Measurements from ENCODE around the gene PANK1. TPM values are rescaled to one million over a fixed set of nuclear protein-coding genes. Genes with fewer than 3 reads are reported as not detected.

The PANK1 gene
- total RNA-seq, 1 donor from 2014 or later = 38.0 TPM

- DNase-seq (ENCODE audit: low spot score, unreplicated experiment) = no peak
- peaks cover 26% of the 10 kb centered on the region for H3K4me1 Mint-ChIP-seq (ENCODE audit: low read depth)
- H3K27me3 Mint-ChIP-seq = no peaks in the 10 kb centered on the region
- peaks cover 11% of the 10 kb centered on the region for H3K36me3 Mint-ChIP-seq (ENCODE audit: insufficient read depth)
- H3K9me3 Mint-ChIP-seq (ENCODE audit: low read depth) = no peaks in the 10 kb centered on the region
- TF ChIP-seq, protein P1, sequence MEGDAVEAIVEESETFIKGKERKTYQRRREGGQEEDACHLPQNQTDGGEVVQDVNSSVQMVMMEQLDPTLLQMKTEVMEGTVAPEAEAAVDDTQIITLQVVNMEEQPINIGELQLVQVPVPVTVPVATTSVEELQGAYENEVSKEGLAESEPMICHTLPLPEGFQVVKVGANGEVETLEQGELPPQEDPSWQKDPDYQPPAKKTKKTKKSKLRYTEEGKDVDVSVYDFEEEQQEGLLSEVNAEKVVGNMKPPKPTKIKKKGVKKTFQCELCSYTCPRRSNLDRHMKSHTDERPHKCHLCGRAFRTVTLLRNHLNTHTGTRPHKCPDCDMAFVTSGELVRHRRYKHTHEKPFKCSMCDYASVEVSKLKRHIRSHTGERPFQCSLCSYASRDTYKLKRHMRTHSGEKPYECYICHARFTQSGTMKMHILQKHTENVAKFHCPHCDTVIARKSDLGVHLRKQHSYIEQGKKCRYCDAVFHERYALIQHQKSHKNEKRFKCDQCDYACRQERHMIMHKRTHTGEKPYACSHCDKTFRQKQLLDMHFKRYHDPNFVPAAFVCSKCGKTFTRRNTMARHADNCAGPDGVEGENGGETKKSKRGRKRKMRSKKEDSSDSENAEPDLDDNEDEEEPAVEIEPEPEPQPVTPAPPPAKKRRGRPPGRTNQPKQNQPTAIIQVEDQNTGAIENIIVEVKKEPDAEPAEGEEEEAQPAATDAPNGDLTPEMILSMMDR (IDR thresholded peaks at IDR 0.05; ENCODE audit: unreplicated experiment) = no peak
- H3K4me3 Mint-ChIP-seq (ENCODE audit: low read depth) = no peak overlapping the region
- no peak overlapping the region for H3K27ac Mint-ChIP-seq
Observed at GRCh38 chr10:89634637-89635036, 10.4 kb downstream of the PANK1 start.

DNA sequence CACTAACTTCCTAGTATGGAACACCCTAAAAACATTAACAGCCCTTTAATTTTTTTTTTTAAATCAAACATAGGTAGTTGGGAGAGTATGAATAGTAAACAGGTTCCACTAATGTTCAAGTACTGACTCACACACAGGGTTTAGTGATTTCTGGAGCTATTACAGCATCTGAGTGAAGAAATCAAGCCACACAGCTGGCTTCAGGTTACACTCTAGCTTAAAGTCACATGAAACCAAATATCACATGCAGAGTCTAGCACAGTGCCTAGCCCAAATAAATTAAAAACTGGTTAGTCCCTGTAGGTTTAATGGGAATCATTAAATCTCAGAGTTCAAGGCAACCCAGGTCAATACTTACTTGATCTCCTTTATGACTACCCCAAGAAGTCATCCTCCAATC lies 11.6 kb downstream of the PANK1 start:
- Mint-ChIP-seq H3K27me3 (no peaks in the 10 kb centered on the region), H3K36me3 (ENCODE audit: insufficient read depth) (peaks cover 11% of the 10 kb centered on the region), H3K4me3 (ENCODE audit: low read depth) (no peak overlapping the region), H3K4me1 (ENCODE audit: low read depth) (peaks cover 28% of the 10 kb centered on the region), H3K9me3 (ENCODE audit: low read depth) (no peaks in the 10 kb centered on the region), H3K27ac (peak overlapping the region; percentile 35)
- TF ChIP-seq, protein P1 (IDR thresholded peaks at IDR 0.05; ENCODE audit: unreplicated experiment) = no peak
- no peak for DNase-seq (ENCODE audit: low spot score, unreplicated experiment)

GRCh38 chr10:89632824-89633223 lies 12.2 kb downstream of the PANK1 start:
- peaks cover 11% of the 10 kb centered on the region for H3K36me3 Mint-ChIP-seq (ENCODE audit: insufficient read depth)
- no peak overlapping the region for H3K4me3 Mint-ChIP-seq (ENCODE audit: low read depth)
- H3K27ac Mint-ChIP-seq = peak overlapping the region; percentile 31
- no peaks in the 10 kb centered on the region for H3K9me3 Mint-ChIP-seq (ENCODE audit: low read depth)
- peaks cover 28% of the 10 kb centered on the region for H3K4me1 Mint-ChIP-seq (ENCODE audit: low read depth)
- H3K27me3 Mint-ChIP-seq = no peaks in the 10 kb centered on the region
- TF ChIP-seq, protein P1 (IDR thresholded peaks at IDR 0.05; ENCODE audit: unreplicated experiment) = no peak
- no peak for DNase-seq (ENCODE audit: low spot score, unreplicated experiment)

GRCh38 chr10:89627830-89628229 lies 17.2 kb downstream of the PANK1 start:
- no peaks in the 10 kb centered on the region for H3K9me3 Mint-ChIP-seq (ENCODE audit: low read depth)
- H3K4me3 Mint-ChIP-seq (ENCODE audit: low read depth) = no peak overlapping the region
- no peaks in the 10 kb centered on the region for H3K27me3 Mint-ChIP-seq
- peaks cover 6% of the 10 kb centered on the region for H3K36me3 Mint-ChIP-seq (ENCODE audit: insufficient read depth)
- H3K4me1 Mint-ChIP-seq (ENCODE audit: low read depth) = peaks cover 18% of the 10 kb centered on the region
- TF ChIP-seq, protein P1 (IDR thresholded peaks at IDR 0.05; ENCODE audit: unreplicated experiment) = no peak
- H3K27ac Mint-ChIP-seq = no peak overlapping the region
- DNase-seq (ENCODE audit: low spot score, unreplicated experiment) = no peak

DNA sequence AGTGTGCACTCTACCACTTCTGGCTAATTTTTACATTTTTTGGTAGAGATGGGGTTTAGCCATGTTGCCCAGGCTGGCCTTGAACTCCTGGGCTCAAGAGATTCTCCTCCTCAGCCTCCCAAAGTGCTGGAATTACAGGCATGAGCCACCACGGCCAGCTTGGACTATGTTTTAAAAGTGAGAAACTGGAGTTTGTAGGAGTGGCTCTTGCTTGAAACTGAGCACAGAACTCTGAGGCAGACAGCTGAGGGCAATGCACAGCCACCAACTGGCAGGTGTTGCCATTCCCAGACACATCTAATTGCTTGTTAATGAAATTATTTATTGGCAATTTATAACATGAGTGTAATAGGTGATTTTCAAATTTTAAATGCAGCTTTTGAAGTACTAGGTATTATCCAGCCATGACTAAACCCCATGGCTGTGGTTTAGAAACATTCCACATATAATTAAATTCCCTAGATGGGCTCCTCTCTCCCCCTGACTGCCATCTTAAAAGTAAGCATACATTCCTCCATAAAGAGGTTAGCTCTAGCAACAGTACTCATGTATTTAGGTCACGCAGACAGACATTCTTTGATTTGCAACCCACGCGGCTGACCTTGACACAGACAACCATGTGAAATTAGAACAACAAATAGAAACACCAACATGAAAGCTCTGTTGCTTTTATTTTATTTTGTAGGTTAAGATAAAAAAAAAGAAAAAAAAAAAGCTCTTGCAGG lies 19.8 kb downstream of the PANK1 start:
- Mint-ChIP-seq H3K27me3 (no peaks in the 10 kb centered on the region), H3K4me3 (ENCODE audit: low read depth) (no peak overlapping the region), H3K27ac (no peak overlapping the region), H3K9me3 (ENCODE audit: low read depth) (peaks cover 5% of the 10 kb centered on the region), H3K36me3 (ENCODE audit: insufficient read depth) (peaks cover 14% of the 10 kb centered on the region), H3K4me1 (ENCODE audit: low read depth) (peaks cover 3% of the 10 kb centered on the region)
- no peak for DNase-seq (ENCODE audit: low spot score, unreplicated experiment)
- TF ChIP-seq, protein P1 (IDR thresholded peaks at IDR 0.05; ENCODE audit: unreplicated experiment) = no peak

Measured in progenitor cell of endocrine pancreas (in vitro differentiated cells).